Measurements from ENCODE around the gene TTLL11. TPM values are rescaled to one million over a fixed set of nuclear protein-coding genes. Genes with fewer than 3 reads are reported as not detected.

The TTLL11 gene
- total RNA-seq, 1 donor from 2014 or later: 3.6 TPM

DNA sequence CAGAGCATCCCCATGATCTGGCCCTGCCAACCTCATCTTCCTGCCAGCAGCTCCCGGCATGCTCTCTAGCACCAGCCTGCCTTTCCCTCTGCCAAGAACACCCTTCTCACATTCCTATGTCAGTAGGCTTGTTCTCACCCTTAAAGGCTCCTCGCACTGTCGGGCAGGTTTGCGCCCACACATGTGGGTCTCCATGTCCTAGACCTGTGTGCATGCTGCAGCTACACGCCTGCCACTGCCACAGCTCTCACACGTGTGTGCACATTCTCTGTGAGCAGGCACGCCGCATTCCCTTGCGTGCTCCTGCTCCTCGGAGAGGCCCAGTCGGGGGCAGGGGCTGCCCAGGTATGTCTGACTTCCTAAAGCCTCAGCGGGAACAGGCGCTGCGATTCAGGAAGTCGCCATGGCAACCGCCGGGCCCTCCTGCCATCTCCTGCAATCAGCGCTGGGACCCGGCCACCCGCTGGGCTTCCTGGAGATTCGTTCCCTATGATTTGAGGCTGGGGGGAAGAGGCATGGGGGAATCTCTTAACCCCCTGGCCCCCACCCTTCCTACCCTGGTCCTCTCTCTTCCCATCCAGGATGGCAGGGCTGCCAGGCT lies 38.4 kb upstream of the TTLL11 start:
- CTCF ChIA-PET: interaction anchor here (2.1 kb wide), 1 partner anchor 9 kb away, joined by 5 read pairs; no protein-coding TSS in a partner anchor
- intact Hi-C loops (cut with micrococcal nuclease): no loop called here
- POLR2A ChIA-PET: no interaction called here

GRCh38 chr9:122130837-122131236 lies 37.7 kb upstream of the TTLL11 start:
- ATAC-seq (ENCODE audit: low read depth): no peak
- POLR2A ChIA-PET: no interaction called here
- Mint-ChIP-seq H3K4me1 (peaks cover 9% of the 10 kb centered on the region), H3K36me3 (ENCODE audit: low read depth) (no peaks in the 10 kb centered on the region), H3K9me3 (no peaks in the 10 kb centered on the region), H3K27ac (no peak overlapping the region), H3K27me3 (peaks cover 31% of the 10 kb centered on the region), H3K4me3 (no peak overlapping the region)
- no peak for TF ChIP-seq CTCF (IDR thresholded peaks at IDR 0.05)
- CTCF ChIA-PET: no interaction called here
- no peak for DNase-seq
- intact Hi-C loops (cut with micrococcal nuclease): no loop called here

More for the DNA sequence above, 38.4 kb upstream of the TTLL11 start:
- TF ChIP-seq CTCF (IDR thresholded peaks at IDR 0.05): no peak
- Mint-ChIP-seq H3K9me3 (no peaks in the 10 kb centered on the region), H3K27me3 (peaks cover 26% of the 10 kb centered on the region), H3K4me1 (peaks cover 3% of the 10 kb centered on the region), H3K36me3 (ENCODE audit: low read depth) (no peaks in the 10 kb centered on the region), H3K4me3 (no peak overlapping the region), H3K27ac (no peak overlapping the region)
- no peak for DNase-seq
- ATAC-seq (ENCODE audit: low read depth): no peak

DNA sequence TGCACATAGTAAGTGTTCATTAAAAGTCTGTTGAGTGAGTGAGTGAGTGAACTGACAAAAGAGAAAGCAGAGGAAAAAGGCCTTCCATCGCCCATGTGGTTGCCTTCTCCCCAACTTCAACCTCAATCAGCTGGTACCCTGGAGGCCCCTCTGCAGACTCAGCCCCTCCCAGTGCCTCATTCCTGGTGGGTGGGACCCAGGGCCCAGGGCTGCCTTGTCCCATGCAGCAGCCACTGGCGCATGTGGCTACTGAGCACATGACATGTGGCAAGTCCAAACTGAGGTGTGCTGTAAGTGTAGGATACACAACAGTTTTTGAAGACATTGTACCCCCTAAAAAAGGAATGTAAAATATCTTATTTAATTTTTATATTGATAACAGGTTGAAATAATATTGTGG lies 36.9 kb upstream of the TTLL11 start:
- DNase-seq: no peak
- Mint-ChIP-seq H3K27ac (no peak overlapping the region), H3K9me3 (no peaks in the 10 kb centered on the region), H3K4me1 (peaks cover 13% of the 10 kb centered on the region), H3K36me3 (ENCODE audit: low read depth) (no peaks in the 10 kb centered on the region), H3K4me3 (no peak overlapping the region), H3K27me3 (peaks cover 39% of the 10 kb centered on the region)
- no peak for TF ChIP-seq CTCF (IDR thresholded peaks at IDR 0.05)
- no peak for ATAC-seq (ENCODE audit: low read depth)
- CTCF ChIA-PET: interaction anchor here (1.0 kb wide), 1 partner anchor 220 kb away, joined by 3 read pairs; no protein-coding TSS in a partner anchor
- intact Hi-C loops (cut with micrococcal nuclease): no loop called here
- POLR2A ChIA-PET: no interaction called here

- intact Hi-C loops (cut with micrococcal nuclease): no loop called here
- POLR2A ChIA-PET: no interaction called here
These were observed 35.8 kb upstream of the TTLL11 start for GRCh38 chr9:122128969-122129343.

More at GRCh38 chr9:122128969-122129343, 35.8 kb upstream of the TTLL11 start:
- H3K4me1 Mint-ChIP-seq: peaks cover 13% of the 10 kb centered on the region
- H3K36me3 Mint-ChIP-seq (ENCODE audit: low read depth): no peaks in the 10 kb centered on the region
- ATAC-seq (ENCODE audit: low read depth) (no peak), DNase-seq (no peak)
- CTCF ChIA-PET: interaction anchor here (1.0 kb wide), 1 partner anchor 221 kb away, joined by 3 read pairs; no protein-coding TSS in a partner anchor
- H3K4me3 Mint-ChIP-seq: no peak overlapping the region
- no peak overlapping the region for H3K27ac Mint-ChIP-seq
- no peak for TF ChIP-seq CTCF (IDR thresholded peaks at IDR 0.05)
- no peaks in the 10 kb centered on the region for H3K9me3 Mint-ChIP-seq
- peaks cover 49% of the 10 kb centered on the region for H3K27me3 Mint-ChIP-seq

All from activated B cell treated with CpG ODN at 0.5 μM for 24 hours (primary cell).